GM12878 (cell line): ENCODE data around the gene BCKDHA. TPM values are rescaled to one million over a fixed set of nuclear protein-coding genes. Genes with fewer than 3 reads are reported as not detected.

Experiments used
- E2F8 ChIP-seq: fragments of 450-650 bp; IDR thresholded peaks from 2 replicates; pipeline ENCODE4 v1.6.1; 2018; ENCODE audit warnings: mild to moderate bottlenecking, low read depth, moderate library complexity; ENCODE audit not compliant: partially characterized antibody
- E4F1 ChIP-seq: fragments of 450-650 bp; IDR thresholded peaks from 2 replicates; pipeline ENCODE4 v1.6.1; 2018; ENCODE audit warnings: borderline replicate concordance, mild to moderate bottlenecking; ENCODE audit not compliant: partially characterized antibody
- KDM1A ChIP-seq: fragments of 200-600 bp; sonication (generic); IDR thresholded peaks from 2 replicates; pipeline ENCODE4 v1.6.1; 2016; ENCODE audit warnings: borderline replicate concordance
- MXI1 ChIP-seq: fragments of 150-350 bp; IDR thresholded peaks from 2 replicates; pipeline ENCODE4 v1.6.1; 2011; ENCODE audit warnings: low read depth, mild to moderate bottlenecking, inconsistent platforms, low read length, improper control_type of control experiment
- NFXL1 ChIP-seq: fragments of 450-650 bp; IDR thresholded peaks from 2 replicates; pipeline ENCODE4 v1.6.1; 2017; ENCODE audit warnings: antibody characterized with exemption, mild to moderate bottlenecking, borderline replicate concordance
- NFYA ChIP-seq: IDR thresholded peaks from 2 replicates; pipeline ENCODE4 v1.6.1; 2011; ENCODE audit warnings: low read depth, mild to moderate bottlenecking, low read length, improper control_type of control experiment, borderline replicate concordance
- PRDM15 ChIP-seq: fragments of 450-650 bp; formaldehyde crosslinking; IDR thresholded peaks from 2 replicates; pipeline ENCODE4 v1.4.0; 2020; ENCODE audit warnings: mild to moderate bottlenecking, moderate library complexity
- WRNIP1 ChIP-seq: IDR thresholded peaks from 2 replicates; pipeline ENCODE4 v1.6.1; 2011; ENCODE audit warnings: low read depth, low read length, improper control_type of control experiment, borderline replicate concordance
- polyA plus RNA-seq, 11 experiments: library from polyadenylated mRNA; depleted of rRNA in 4 of 11; unstranded in 6 of 11; stranded (reverse) in 5 of 11; fragments of >200 nt; fragmentation: Nextera tagmentation in 4 of 11; fragmentation: Illumina TruSeq in 1 of 11; extraction: Ambion mirVana in 4 of 11; extraction: Trizol in 1 of 11; gene quantifications; 1 replicate in 1 of 11; 2 replicates in 10 of 11; pipeline versions ENCODE4 v1.2.1 to v1.2.3, GENCODE V29; 2011 to 2016; ENCODE audit warnings: inconsistent platforms in 2 of 11, missing spikeins in 2 of 11, low read depth in 1 of 11
- total RNA-seq, 4 experiments: library from RNA; depleted of rRNA in 3 of 4; stranded (reverse); fragments of >200 nt in 3 of 4; fragmentation: Illumina TruSeq in 1 of 4; extraction: Trizol in 1 of 4; gene quantifications; 2 replicates each; pipeline versions ENCODE4 v1.2.1 to v1.2.3, GENCODE V29; 2013 to 2021
- TF ChIP-seq, protein P1 (sequence below): fragments of 450-650 bp; IDR thresholded peaks from 2 replicates; pipeline ENCODE4 v1.6.1; 2017; ENCODE audit warnings: mild to moderate bottlenecking, moderate library complexity

Gene BCKDHA
- total and polyA plus RNA-seq, 10 of the 15 experiments (the other 5 are each of a cell fraction or from before 2014, with no cell fraction given), result 9.9 to 107 (median 46.4) TPM

GRCh38 chr19:41357746-41358145, 39.9 kb upstream of the BCKDHA start (continued):
- TF ChIP-seq E4F1, result no peak
- no peak for TF ChIP-seq MXI1
- TF ChIP-seq KDM1A, result no peak
- TF ChIP-seq NFXL1, result no peak
- no peak for TF ChIP-seq NFYA
- no peak for TF ChIP-seq WRNIP1
- no peak for TF ChIP-seq PRDM15 (CRISPR knock-in tag)
- TF ChIP-seq E2F8, result no peak
- TF ChIP-seq, protein P1, sequence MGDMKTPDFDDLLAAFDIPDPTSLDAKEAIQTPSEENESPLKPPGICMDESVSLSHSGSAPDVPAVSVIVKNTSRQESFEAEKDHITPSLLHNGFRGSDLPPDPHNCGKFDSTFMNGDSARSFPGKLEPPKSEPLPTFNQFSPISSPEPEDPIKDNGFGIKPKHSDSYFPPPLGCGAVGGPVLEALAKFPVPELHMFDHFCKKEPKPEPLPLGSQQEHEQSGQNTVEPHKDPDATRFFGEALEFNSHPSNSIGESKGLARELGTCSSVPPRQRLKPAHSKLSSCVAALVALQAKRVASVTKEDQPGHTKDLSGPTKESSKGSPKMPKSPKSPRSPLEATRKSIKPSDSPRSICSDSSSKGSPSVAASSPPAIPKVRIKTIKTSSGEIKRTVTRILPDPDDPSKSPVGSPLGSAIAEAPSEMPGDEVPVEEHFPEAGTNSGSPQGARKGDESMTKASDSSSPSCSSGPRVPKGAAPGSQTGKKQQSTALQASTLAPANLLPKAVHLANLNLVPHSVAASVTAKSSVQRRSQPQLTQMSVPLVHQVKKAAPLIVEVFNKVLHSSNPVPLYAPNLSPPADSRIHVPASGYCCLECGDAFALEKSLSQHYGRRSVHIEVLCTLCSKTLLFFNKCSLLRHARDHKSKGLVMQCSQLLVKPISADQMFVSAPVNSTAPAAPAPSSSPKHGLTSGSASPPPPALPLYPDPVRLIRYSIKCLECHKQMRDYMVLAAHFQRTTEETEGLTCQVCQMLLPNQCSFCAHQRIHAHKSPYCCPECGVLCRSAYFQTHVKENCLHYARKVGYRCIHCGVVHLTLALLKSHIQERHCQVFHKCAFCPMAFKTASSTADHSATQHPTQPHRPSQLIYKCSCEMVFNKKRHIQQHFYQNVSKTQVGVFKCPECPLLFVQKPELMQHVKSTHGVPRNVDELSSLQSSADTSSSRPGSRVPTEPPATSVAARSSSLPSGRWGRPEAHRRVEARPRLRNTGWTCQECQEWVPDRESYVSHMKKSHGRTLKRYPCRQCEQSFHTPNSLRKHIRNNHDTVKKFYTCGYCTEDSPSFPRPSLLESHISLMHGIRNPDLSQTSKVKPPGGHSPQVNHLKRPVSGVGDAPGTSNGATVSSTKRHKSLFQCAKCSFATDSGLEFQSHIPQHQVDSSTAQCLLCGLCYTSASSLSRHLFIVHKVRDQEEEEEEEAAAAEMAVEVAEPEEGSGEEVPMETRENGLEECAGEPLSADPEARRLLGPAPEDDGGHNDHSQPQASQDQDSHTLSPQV, result no peak
